Erythroblast (primary cell): ENCODE measurements around the gene HELQ.

ENCODE experiments used
- GATA1 ChIP-seq: IDR thresholded peaks from 2 replicates; pipeline ENCODE4 v1.6.1; 2011; ENCODE audit warnings: low read depth, mild to moderate bottlenecking, control low read depth, low read length, moderate library complexity
- POLR2A ChIP-seq: IDR thresholded peaks from 2 replicates; pipeline ENCODE4 v1.6.1; 2011; ENCODE audit warnings: mild to moderate bottlenecking, low read length

GRCh38 chr4:83369831-83370639, 85.6 kb downstream of the HELQ start:
- TF ChIP-seq POLR2A (no peak), GATA1 (no peak)
